22Rv1 (cell line): Measurements from ENCODE around the gene WSCD2.

ENCODE experiments used
- CTCF ChIP-seq: fragments of 450-650 bp; IDR thresholded peaks from 2 replicates; pipeline ENCODE4 v1.5.1; 2017; ENCODE audit warnings: mild to moderate bottlenecking
- ZFX ChIP-seq: fragments of 450-650 bp; IDR thresholded peaks from 2 replicates; pipeline ENCODE4 v1.6.1; 2017; ENCODE audit warnings: antibody characterized with exemption, borderline replicate concordance

GRCh38 chr12:108190529-108190928 is 61.4 kb downstream of the WSCD2 start:
- TF ChIP-seq CTCF (no peak), ZFX (no peak)
